H1 (cell line): Measurements from ENCODE around the gene HSP90B1. TPM values are rescaled to one million over a fixed set of nuclear protein-coding genes. Genes with fewer than 3 reads are reported as not detected.

ENCODE experiments used
- CTCF ChIA-PET: fragments of 300-600 bp; sonication (Branson Sonifier 250); formaldehyde crosslinking; loops from one replicate; lab custom pipeline; 2021; ENCODE audit not compliant: partially characterized antibody; lab: Charles Lee
- POLR2A ChIA-PET: fragments of 300-600 bp; sonication (Branson Sonifier 250); formaldehyde crosslinking; loops from one replicate; lab custom pipeline; 2021; ENCODE audit warnings: inconsistent platforms; ENCODE audit not compliant: partially characterized antibody; lab: Charles Lee
- DNase-seq, 2 experiments: peaks; one replicate each; pipeline versions ENCODE4 v3.0.0 to v3.0.0-alpha.2; 2010 to 2022; ENCODE audit warnings: low spot score in 2 of 2, low read depth in 1 of 2, mixed read lengths in 1 of 2
- FAIRE-seq: peaks from 2 replicates; lab custom pipeline; 2011; peaks lifted over from hg19 to GRCh38; lab: Jason Lieb, UNC
- H2AFZ ChIP-seq: 2 replicates; pipeline ENCODE4 v1.8.1; 2012; ENCODE audit warnings: low read length, inconsistent platforms
- H2AK5ac ChIP-seq: 2 replicates; pipeline ENCODE4 v1.6.1; 2013; ENCODE audit warnings: low read depth, low read length
- H2BK120ac ChIP-seq: replicated peaks from 2 replicates; pipeline ENCODE3; 2013; ENCODE audit warnings: low read depth, low read length, inconsistent platforms
- H2BK12ac ChIP-seq: 2 replicates; pipeline ENCODE4 v1.6.1; 2013; ENCODE audit warnings: low read depth, low read length
- H2BK15ac ChIP-seq: 2 replicates; pipeline ENCODE4 v1.6.1; 2013; ENCODE audit warnings: low read length
- H2BK20ac ChIP-seq: 2 replicates; pipeline ENCODE4 v1.6.1; 2013; ENCODE audit warnings: low read length
- H2BK5ac ChIP-seq: 2 replicates; pipeline ENCODE4 v1.6.1; 2013; ENCODE audit warnings: low read depth, low read length
- H3K14ac ChIP-seq: 2 replicates; pipeline ENCODE4 v1.6.1; 2013; ENCODE audit warnings: inconsistent platforms; ENCODE audit not compliant: insufficient read length
- H3K18ac ChIP-seq: 2 replicates; pipeline ENCODE4 v1.6.1; 2013; ENCODE audit warnings: low read length; ENCODE audit errors: extremely low read depth
- H3K23ac ChIP-seq: 2 replicates; pipeline ENCODE4 v1.6.1; 2013; ENCODE audit warnings: inconsistent platforms; ENCODE audit not compliant: insufficient read length
- H3K23me2 ChIP-seq: 2 replicates; pipeline ENCODE4 v1.6.1; 2013; ENCODE audit warnings: low read depth, low read length
- H3K27ac ChIP-seq: 2 replicates; pipeline ENCODE4 v1.6.1; 2011; ENCODE audit warnings: low read depth, low read length, inconsistent platforms
- H3K27me3 ChIP-seq, 4 experiments: replicated peaks in 1 of 4; 1 replicate in 1 of 4; 2 replicates in 3 of 4; pipeline versions ENCODE4 v1.6.1 to v1.8.1; 2011 to 2013; ENCODE audit warnings: low read length in 3 of 4, mild to moderate bottlenecking in 3 of 4, inconsistent platforms in 2 of 4, mixed read lengths in 2 of 4, moderate library complexity in 1 of 4; ENCODE audit not compliant: control insufficient read depth in 3 of 4, insufficient read depth in 3 of 4; ENCODE audit errors: extremely low read depth in 1 of 4
- H3K36me3 ChIP-seq, 4 experiments: 2 replicates each; pipeline versions ENCODE4 v1.6.1 to v1.8.1; 2011 to 2013; ENCODE audit warnings: mild to moderate bottlenecking in 4 of 4, low read length in 3 of 4, moderate library complexity in 2 of 4, control low read depth in 1 of 4, inconsistent platforms in 1 of 4; ENCODE audit not compliant: insufficient read depth in 4 of 4, control insufficient read depth in 2 of 4
- H3K4ac ChIP-seq: replicated peaks from 2 replicates; pipeline ENCODE3; 2013; ENCODE audit warnings: low read length, low read depth, mixed read lengths, inconsistent platforms; ENCODE audit not compliant: insufficient read length
- H3K4me1 ChIP-seq, 4 experiments: replicated peaks in 1 of 4; 1 replicate in 1 of 4; 2 replicates in 3 of 4; pipeline versions ENCODE4 v1.6.1 to v1.8.1; 2011 to 2013; ENCODE audit warnings: low read length in 3 of 4, inconsistent platforms in 2 of 4, mixed read lengths in 1 of 4; ENCODE audit not compliant: insufficient read depth in 4 of 4, control insufficient read depth in 3 of 4
- H3K4me2 ChIP-seq, 2 experiments: 2 replicates each; pipeline versions ENCODE4 v1.6.1 to v1.8.1; 2011 to 2013; ENCODE audit warnings: low read depth in 2 of 2, low read length in 2 of 2, control low read depth in 1 of 2, inconsistent platforms in 1 of 2, mild to moderate bottlenecking in 1 of 2; ENCODE audit not compliant: insufficient read depth in 1 of 2
- H3K4me3 ChIP-seq, 4 experiments: fragments of 200-600, 300-600 bp in 1 of 4; sonication (generic), shearing (Covaris generic), sonication (Bioruptor Twin) in 1 of 4; 2 replicates each; pipeline versions ENCODE4 v1.5.1 to v1.8.1; 2011 to 2016; ENCODE audit warnings: low read length in 4 of 4, low read depth in 3 of 4, control low read depth in 2 of 4, inconsistent platforms in 2 of 4, mild to moderate bottlenecking in 2 of 4, mixed read lengths in 1 of 4, moderate library complexity in 1 of 4; ENCODE audit not compliant: insufficient read depth in 2 of 4; ENCODE audit errors: extremely low read depth in 1 of 4
- H3K56ac ChIP-seq: replicated peaks from 2 replicates; pipeline ENCODE3; 2013; ENCODE audit warnings: low read depth, mild to moderate bottlenecking, mixed read lengths, low read length, inconsistent platforms; ENCODE audit not compliant: insufficient read length
- H3K79me1 ChIP-seq: 2 replicates; pipeline ENCODE4 v1.6.1; 2013; ENCODE audit warnings: low read depth, low read length, control low read depth
- H3K79me2 ChIP-seq, 2 experiments: 2 replicates each; pipeline versions ENCODE4 v1.6.1 to v1.8.1; 2012 to 2013; ENCODE audit warnings: low read length in 2 of 2, mild to moderate bottlenecking in 2 of 2, inconsistent platforms in 1 of 2; ENCODE audit not compliant: insufficient read depth in 2 of 2, control insufficient read depth in 1 of 2
- H3K9ac ChIP-seq, 4 experiments: replicated peaks in 1 of 4; 1 replicate in 1 of 4; 2 replicates in 3 of 4; pipeline versions ENCODE4 v1.6.1 to v1.8.1; 2011 to 2013; ENCODE audit warnings: low read depth in 3 of 4, low read length in 3 of 4, control low read depth in 2 of 4, mild to moderate bottlenecking in 2 of 4, moderate library complexity in 2 of 4, inconsistent platforms in 1 of 4; ENCODE audit errors: extremely low read depth in 1 of 4
- H3K9me3 ChIP-seq, 2 experiments: 2 replicates each; pipeline versions ENCODE4 v1.6.1 to v1.8.1; 2012 to 2013; ENCODE audit warnings: mild to moderate bottlenecking in 2 of 2, moderate library complexity in 2 of 2, control low read depth in 1 of 2, inconsistent platforms in 1 of 2, low read depth in 1 of 2, low read length in 1 of 2, mixed read lengths in 1 of 2; ENCODE audit not compliant: insufficient read depth in 2 of 2
- H4K20me1 ChIP-seq, 2 experiments: replicated peaks in 1 of 2; 2 replicates each; pipeline versions ENCODE3 to v1.8.1; 2011 to 2013; ENCODE audit warnings: inconsistent platforms in 2 of 2, low read length in 2 of 2, mild to moderate bottlenecking in 1 of 2; ENCODE audit not compliant: insufficient read depth in 2 of 2, control insufficient read depth in 1 of 2
- H4K5ac ChIP-seq: 2 replicates; pipeline ENCODE4 v1.6.1; 2013; ENCODE audit warnings: low read length, low read depth, mixed read lengths, inconsistent platforms; ENCODE audit not compliant: insufficient read length
- H4K8ac ChIP-seq: 2 replicates; pipeline ENCODE4 v1.8.0; 2013; ENCODE audit warnings: mild to moderate bottlenecking, moderate library complexity, low read length, inconsistent platforms; ENCODE audit not compliant: insufficient read depth; ENCODE audit errors: extremely low read depth
- H4K91ac ChIP-seq: replicated peaks from 2 replicates; pipeline ENCODE3; 2013; ENCODE audit warnings: low read length, mixed read lengths, inconsistent platforms; ENCODE audit not compliant: insufficient read length
- ASH2L ChIP-seq: fragments of 200-600, 300-600 bp; sonication (generic); IDR thresholded peaks from one replicate; pipeline ENCODE4 v1.7.1; 2017; ENCODE audit warnings: low read length
- BCL11A ChIP-seq, 2 experiments: IDR thresholded peaks; one replicate each; pipeline ENCODE4 v1.6.1; 2011; ENCODE audit warnings: low read depth in 2 of 2, low read length in 2 of 2, mild to moderate bottlenecking in 2 of 2
- BRCA1 ChIP-seq: IDR thresholded peaks from 2 replicates; pipeline ENCODE4 v1.6.1; 2012; ENCODE audit warnings: low read depth, low read length, improper control_type of control experiment
- CHD1 ChIP-seq: IDR thresholded peaks from 2 replicates; pipeline ENCODE4 v1.6.1; 2012; ENCODE audit warnings: low read depth, low read length, improper control_type of control experiment
- CREB1 ChIP-seq: IDR thresholded peaks from 2 replicates; pipeline ENCODE4 v1.6.1; 2012; ENCODE audit warnings: inconsistent platforms
- CTCF ChIP-seq, 3 experiments: IDR thresholded peaks; 1 replicate in 2 of 3; 2 replicates in 1 of 3; pipeline versions ENCODE4 v1.5.1 to v1.6.1; 2011; ENCODE audit warnings: low read length in 3 of 3, mild to moderate bottlenecking in 3 of 3, inconsistent platforms in 2 of 3, low read depth in 1 of 3, moderate library complexity in 1 of 3; ENCODE audit not compliant: insufficient read depth in 1 of 3; ENCODE audit errors: control extremely low read depth in 1 of 3
- EGR1 ChIP-seq: IDR thresholded peaks from 2 replicates; pipeline ENCODE4 v1.6.1; 2011; ENCODE audit warnings: low read depth, low read length, borderline replicate concordance
- GTF2F1 ChIP-seq: IDR thresholded peaks from 2 replicates; pipeline ENCODE4 v1.6.1; 2012; ENCODE audit warnings: low read depth, low read length, improper control_type of control experiment, borderline replicate concordance
- HDAC6 ChIP-seq: IDR thresholded peaks from one replicate; pipeline ENCODE4 v1.7.1; 2012; ENCODE audit warnings: low read depth, mild to moderate bottlenecking, inconsistent platforms, low read length, moderate library complexity
- KDM5A ChIP-seq: fragments of 200-600 bp; IDR thresholded peaks from 2 replicates; pipeline ENCODE4 v1.7.1; 2012; ENCODE audit warnings: mild to moderate bottlenecking, low read length, inconsistent platforms, mixed read lengths
- RXRA ChIP-seq: IDR thresholded peaks from 2 replicates; pipeline ENCODE4 v1.6.1; 2011; ENCODE audit warnings: low read depth, mild to moderate bottlenecking, low read length, moderate library complexity; ENCODE audit not compliant: insufficient read depth
- SIX5 ChIP-seq: IDR thresholded peaks from 2 replicates; pipeline ENCODE4 v1.6.1; 2011; ENCODE audit warnings: mild to moderate bottlenecking, low read depth, low read length
- SP1 ChIP-seq: IDR thresholded peaks from 2 replicates; pipeline ENCODE4 v1.6.1; 2011; ENCODE audit warnings: low read depth, low read length
- WGBS, 2 experiments: shearing (Covaris generic) in 1 of 2; methylation state at CpG; one replicate each; pipeline versions ENCODE4 v1.1.6 to v1.1.7; 2013 to 2015; ENCODE audit warnings: low lambda C conversion rate in 2 of 2, mixed read lengths in 2 of 2, inconsistent platforms in 1 of 2, low coverage in 1 of 2, missing lambda C conversion rate in 1 of 2; ENCODE audit not compliant: insufficient replicate concordance in 2 of 2, insufficient coverage in 1 of 2, insufficient read length in 1 of 2; ENCODE audit errors: extremely low coverage in 1 of 2, missing lambda C conversion rate in 1 of 2; 5-methylcytosine and 5-hydroxymethylcytosine counted together
- polyA plus RNA-seq, 7 experiments: library from polyadenylated mRNA; depleted of rRNA in 3 of 7; stranded (reverse) in 5 of 7; unstranded in 2 of 7; fragments of >200 nt in 5 of 7; fragments of 200-250 nt in 2 of 7; gene quantifications; 1 replicate in 5 of 7; 2 replicates in 1 of 7; 4 replicates in 1 of 7; pipeline versions ENCODE4 v1.2.1 to v1.2.3, GENCODE V29; 2011 to 2013; ENCODE audit warnings: missing spikeins in 2 of 7, mixed read lengths in 2 of 7
- total RNA-seq: library from RNA; stranded (reverse); fragmentation: NEBNext Ultra II Directional; extraction: Animal tissue kit (Norgen Biotek cat#: 25700); gene quantifications from 2 replicates; pipeline ENCODE4 v1.2.1, GENCODE V29; 2021

HSP90B1 gene
- total and polyA plus RNA-seq, 2 of the 8 experiments (the other 6 are each of a cell fraction or from before 2014, with no cell fraction given) = 161 to 847 TPM

- H3K27ac ChIP-seq = no peak overlapping the region
- TF ChIP-seq EGR1 (no peak), ASH2L (no peak), RXRA (no peak), GTF2F1 (no peak), SIX5 (no peak), CTCF (IDR thresholded peaks at IDR 0.05; ENCODE audit: control extremely low read depth in 1 of 3, insufficient read depth in 1 of 3, low read depth in 1 of 3, low read length in 3 of 3) (no peak), BCL11A (IDR thresholded peaks at IDR 0.05; ENCODE audit: low read depth in 2 of 2, low read length in 2 of 2) (no peak), CREB1 (no peak), KDM5A (no peak), BRCA1 (no peak), SP1 (no peak), HDAC6 (no peak), CHD1 (no peak)
Measured at GRCh38 chr12:103944964-103945363, 14.8 kb downstream of the HSP90B1 start.

More at GRCh38 chr12:103944964-103945363, 14.8 kb downstream of the HSP90B1 start:
- FAIRE-seq = no peak
- Histone ChIP-seq H2AFZ (no peak overlapping the region), H2BK20ac (no peak overlapping the region), H3K36me3 (peaks cover 48 to 99% (median 79%) of the 10 kb centered on the region in 4 experiments), H2BK120ac (no peak overlapping the region), H3K14ac (no peak overlapping the region), H4K91ac (no peak overlapping the region), H3K79me1 (no peaks in the 10 kb centered on the region), H4K5ac (no peak overlapping the region), H2AK5ac (no peak overlapping the region), H3K27me3 (no peaks in the 10 kb centered on the region), H3K23me2 (no peaks in the 10 kb centered on the region), H3K4me3 (no peak overlapping the region), H3K9me3 (no peaks in the 10 kb centered on the region), H3K18ac (no peak overlapping the region), H2BK5ac (no peak overlapping the region), H4K20me1 (peaks cover 2 to 4% of the 10 kb centered on the region in 2 experiments), H3K4me2 (no peak overlapping the region), H3K56ac (no peak overlapping the region), H2BK12ac (no peak overlapping the region), H4K8ac (no peak overlapping the region), H3K4me1 (no peaks in the 10 kb centered on the region), H2BK15ac (no peak overlapping the region), H3K4ac (no peak overlapping the region), H3K23ac (no peak overlapping the region), H3K79me2 (no peaks in the 10 kb centered on the region), H3K9ac (no peak overlapping the region)
- POLR2A ChIA-PET = interaction anchor here (0.5 to 1.7 kb wide), 5 partner anchors 8 to 42 kb away, joined by 3 to 5 read pairs (median 3); partner anchors contain the start of gene TDG
- CTCF ChIA-PET = interaction anchor here (1.0 to 1.2 kb wide), 2 partner anchors 8 to 20 kb away, joined by 3 read pairs; no protein-coding TSS in a partner anchor
- DNase-seq = no peak
- 89% methylated on average over 3 of the region's 3 CpGs; no CpG with 5 or more reads in 1 of the 2 experiments for WGBS, 2 experiments
